ENCODE results near the gene FBXL19.

FBXL19 gene

GRCh38 chr16:30966033-30966619 is 42.8 kb downstream of the FBXL19 start (continued):
- TF ChIP-seq, protein P1, sequence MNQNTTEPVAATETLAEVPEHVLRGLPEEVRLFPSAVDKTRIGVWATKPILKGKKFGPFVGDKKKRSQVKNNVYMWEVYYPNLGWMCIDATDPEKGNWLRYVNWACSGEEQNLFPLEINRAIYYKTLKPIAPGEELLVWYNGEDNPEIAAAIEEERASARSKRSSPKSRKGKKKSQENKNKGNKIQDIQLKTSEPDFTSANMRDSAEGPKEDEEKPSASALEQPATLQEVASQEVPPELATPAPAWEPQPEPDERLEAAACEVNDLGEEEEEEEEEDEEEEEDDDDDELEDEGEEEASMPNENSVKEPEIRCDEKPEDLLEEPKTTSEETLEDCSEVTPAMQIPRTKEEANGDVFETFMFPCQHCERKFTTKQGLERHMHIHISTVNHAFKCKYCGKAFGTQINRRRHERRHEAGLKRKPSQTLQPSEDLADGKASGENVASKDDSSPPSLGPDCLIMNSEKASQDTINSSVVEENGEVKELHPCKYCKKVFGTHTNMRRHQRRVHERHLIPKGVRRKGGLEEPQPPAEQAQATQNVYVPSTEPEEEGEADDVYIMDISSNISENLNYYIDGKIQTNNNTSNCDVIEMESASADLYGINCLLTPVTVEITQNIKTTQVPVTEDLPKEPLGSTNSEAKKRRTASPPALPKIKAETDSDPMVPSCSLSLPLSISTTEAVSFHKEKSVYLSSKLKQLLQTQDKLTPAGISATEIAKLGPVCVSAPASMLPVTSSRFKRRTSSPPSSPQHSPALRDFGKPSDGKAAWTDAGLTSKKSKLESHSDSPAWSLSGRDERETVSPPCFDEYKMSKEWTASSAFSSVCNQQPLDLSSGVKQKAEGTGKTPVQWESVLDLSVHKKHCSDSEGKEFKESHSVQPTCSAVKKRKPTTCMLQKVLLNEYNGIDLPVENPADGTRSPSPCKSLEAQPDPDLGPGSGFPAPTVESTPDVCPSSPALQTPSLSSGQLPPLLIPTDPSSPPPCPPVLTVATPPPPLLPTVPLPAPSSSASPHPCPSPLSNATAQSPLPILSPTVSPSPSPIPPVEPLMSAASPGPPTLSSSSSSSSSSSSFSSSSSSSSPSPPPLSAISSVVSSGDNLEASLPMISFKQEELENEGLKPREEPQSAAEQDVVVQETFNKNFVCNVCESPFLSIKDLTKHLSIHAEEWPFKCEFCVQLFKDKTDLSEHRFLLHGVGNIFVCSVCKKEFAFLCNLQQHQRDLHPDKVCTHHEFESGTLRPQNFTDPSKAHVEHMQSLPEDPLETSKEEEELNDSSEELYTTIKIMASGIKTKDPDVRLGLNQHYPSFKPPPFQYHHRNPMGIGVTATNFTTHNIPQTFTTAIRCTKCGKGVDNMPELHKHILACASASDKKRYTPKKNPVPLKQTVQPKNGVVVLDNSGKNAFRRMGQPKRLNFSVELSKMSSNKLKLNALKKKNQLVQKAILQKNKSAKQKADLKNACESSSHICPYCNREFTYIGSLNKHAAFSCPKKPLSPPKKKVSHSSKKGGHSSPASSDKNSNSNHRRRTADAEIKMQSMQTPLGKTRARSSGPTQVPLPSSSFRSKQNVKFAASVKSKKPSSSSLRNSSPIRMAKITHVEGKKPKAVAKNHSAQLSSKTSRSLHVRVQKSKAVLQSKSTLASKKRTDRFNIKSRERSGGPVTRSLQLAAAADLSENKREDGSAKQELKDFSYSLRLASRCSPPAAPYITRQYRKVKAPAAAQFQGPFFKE (tag by site-specific recombination; IDR thresholded peaks at IDR 0.05; ENCODE audit: borderline replicate concordance) = no peak

DNA sequence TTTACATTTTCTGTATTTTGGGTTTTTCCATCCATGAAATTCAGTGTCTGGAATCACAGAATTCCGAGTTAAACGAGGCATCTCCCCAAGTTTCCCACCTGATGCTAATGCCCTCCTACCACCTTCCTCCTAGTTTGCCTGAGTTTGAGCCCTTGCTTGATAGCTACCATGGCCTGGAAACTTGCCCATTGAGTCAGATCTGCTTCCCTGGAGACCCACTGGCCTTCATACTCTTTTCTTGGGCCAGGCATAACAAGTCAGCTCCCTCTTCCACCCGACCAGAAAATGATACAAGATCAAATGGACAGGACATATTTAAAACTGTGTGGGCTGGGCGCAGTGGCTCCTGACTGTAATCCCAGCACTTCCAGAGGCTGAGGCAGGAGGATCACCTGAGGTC is 44.4 kb downstream of the FBXL19 start:
- Histone ChIP-seq H3K9me3 (ENCODE audit: control insufficient read depth, insufficient read depth, low read depth, low read length) (no peaks in the 10 kb centered on the region), H3K4me3 (ENCODE audit: low read depth, low read length) (no peak overlapping the region), H3K27ac (ENCODE audit: extremely low read depth, low read depth, low read length) (no peak overlapping the region), H3K4me1 (ENCODE audit: control insufficient read depth, insufficient read depth, low read length) (no peaks in the 10 kb centered on the region), H3K36me3 (ENCODE audit: control insufficient read depth in 2 of 2, insufficient read depth in 1 of 2, low read length in 2 of 2) (peaks cover 63 to 92% of the 10 kb centered on the region in 2 experiments)
- ChIA-PET CTCF (interaction anchor here (1.1 to 1.4 kb wide), 4 partner anchors 14 to 936 kb away, joined by 3 to 8 read pairs (median 4); no protein-coding TSS in a partner anchor), POLR2A (interaction anchor here (0.8 to 2.0 kb wide), 2 partner anchors 15 to 150 kb away, joined by 3 to 4 read pairs; partner anchors contain the start of gene KAT8)
- TF ChIP-seq BCL11B (tag by site-specific recombination; IDR thresholded peaks at IDR 0.05; ENCODE audit: low read depth) (no peak), INSM2 (tag by site-specific recombination; IDR thresholded peaks at IDR 0.05) (no peak), KLF9 (tag by site-specific recombination; IDR thresholded peaks at IDR 0.05; ENCODE audit: low read depth) (no peak), ZNF394 (tag by site-specific recombination; IDR thresholded peaks at IDR 0.05; ENCODE audit: borderline replicate concordance) (no peak), ZFP37 (tag by site-specific recombination; IDR thresholded peaks at IDR 0.05) (no peak), ZNF549 (tag by site-specific recombination; IDR thresholded peaks at IDR 0.05) (no peak)
- TF ChIP-seq, protein P2, sequence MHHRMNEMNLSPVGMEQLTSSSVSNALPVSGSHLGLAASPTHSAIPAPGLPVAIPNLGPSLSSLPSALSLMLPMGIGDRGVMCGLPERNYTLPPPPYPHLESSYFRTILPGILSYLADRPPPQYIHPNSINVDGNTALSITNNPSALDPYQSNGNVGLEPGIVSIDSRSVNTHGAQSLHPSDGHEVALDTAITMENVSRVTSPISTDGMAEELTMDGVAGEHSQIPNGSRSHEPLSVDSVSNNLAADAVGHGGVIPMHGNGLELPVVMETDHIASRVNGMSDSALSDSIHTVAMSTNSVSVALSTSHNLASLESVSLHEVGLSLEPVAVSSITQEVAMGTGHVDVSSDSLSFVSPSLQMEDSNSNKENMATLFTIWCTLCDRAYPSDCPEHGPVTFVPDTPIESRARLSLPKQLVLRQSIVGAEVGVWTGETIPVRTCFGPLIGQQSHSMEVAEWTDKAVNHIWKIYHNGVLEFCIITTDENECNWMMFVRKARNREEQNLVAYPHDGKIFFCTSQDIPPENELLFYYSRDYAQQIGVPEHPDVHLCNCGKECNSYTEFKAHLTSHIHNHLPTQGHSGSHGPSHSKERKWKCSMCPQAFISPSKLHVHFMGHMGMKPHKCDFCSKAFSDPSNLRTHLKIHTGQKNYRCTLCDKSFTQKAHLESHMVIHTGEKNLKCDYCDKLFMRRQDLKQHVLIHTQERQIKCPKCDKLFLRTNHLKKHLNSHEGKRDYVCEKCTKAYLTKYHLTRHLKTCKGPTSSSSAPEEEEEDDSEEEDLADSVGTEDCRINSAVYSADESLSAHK (tag by site-specific recombination; IDR thresholded peaks at IDR 0.05) = no peak
- TF ChIP-seq, protein P3, sequence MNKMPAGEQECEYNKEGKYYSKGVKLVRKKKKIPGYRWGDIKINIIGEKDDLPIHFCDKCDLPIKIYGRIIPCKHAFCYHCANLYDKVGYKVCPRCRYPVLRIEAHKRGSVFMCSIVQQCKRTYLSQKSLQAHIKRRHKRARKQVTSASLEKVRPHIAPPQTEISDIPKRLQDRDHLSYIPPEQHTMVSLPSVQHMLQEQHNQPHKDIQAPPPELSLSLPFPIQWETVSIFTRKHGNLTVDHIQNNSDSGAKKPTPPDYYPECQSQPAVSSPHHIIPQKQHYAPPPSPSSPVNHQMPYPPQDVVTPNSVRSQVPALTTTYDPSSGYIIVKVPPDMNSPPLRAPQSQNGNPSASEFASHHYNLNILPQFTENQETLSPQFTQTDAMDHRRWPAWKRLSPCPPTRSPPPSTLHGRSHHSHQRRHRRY (tag by site-specific recombination; IDR thresholded peaks at IDR 0.05) = no peak
